Activated T-cell treated with anti-CD3 and anti-CD28 coated beads, Interleukin-2, amount 50 U/mL, for 24 hours (primary cell): Measurements from ENCODE around the gene CATSPER1.
A peak's percentile ranks its signal among the peaks of the same experiment; 100 is the strongest.
"Not testable (repeated sequence)": the region's sequence is repeated elsewhere in the genome, so short reads cannot be mapped to it uniquely, and the experiment has no call there.

Source experiments
- DNase-seq: peaks from one replicate; pipeline ENCODE4 v3.0.0-alpha.2; 2020
- H3K27ac Mint-ChIP-seq: 2 replicates; pipeline ENCODE4 v1.8.0; 2020; ENCODE audit warnings: mild to moderate bottlenecking, mixed read lengths
- H3K27me3 Mint-ChIP-seq: 2 replicates; pipeline ENCODE4 v1.8.0; 2020; ENCODE audit warnings: mixed read lengths
- H3K36me3 Mint-ChIP-seq: 2 replicates; pipeline ENCODE4 v1.8.0; 2020; ENCODE audit warnings: low read depth, mixed read lengths
- H3K4me1 Mint-ChIP-seq: 2 replicates; pipeline ENCODE4 v1.8.0; 2020; ENCODE audit warnings: low read depth, mixed read lengths
- H3K4me3 Mint-ChIP-seq: 2 replicates; pipeline ENCODE4 v1.8.0; 2020; ENCODE audit warnings: mild to moderate bottlenecking, moderate library complexity, mixed read lengths
- H3K9me3 Mint-ChIP-seq: 2 replicates; pipeline ENCODE4 v1.8.0; 2020; ENCODE audit warnings: mixed read lengths

CATSPER1 gene

DNA sequence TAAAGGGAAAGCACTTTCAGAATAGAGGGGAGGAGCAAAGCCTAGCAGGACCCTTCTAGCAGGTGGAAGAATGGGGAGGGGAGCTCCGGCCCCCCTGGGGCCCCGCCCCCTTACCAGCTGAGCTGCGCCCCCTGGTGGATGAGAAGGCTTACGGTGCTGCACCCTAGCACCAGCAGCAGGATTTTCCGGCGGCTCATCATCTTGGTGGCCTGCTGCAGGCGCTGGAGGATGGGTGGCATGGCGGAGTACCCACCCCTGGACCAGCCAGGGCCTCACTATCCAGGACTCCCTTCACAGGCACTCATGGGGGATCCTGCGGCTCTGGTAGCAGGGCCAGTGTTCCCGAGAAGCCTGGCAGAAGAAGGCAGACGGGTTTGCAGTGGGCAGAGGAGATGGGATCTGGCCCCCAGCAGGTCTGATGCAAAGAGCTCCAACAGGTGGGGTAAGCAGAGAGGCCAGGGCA lies 18.9 kb upstream of the CATSPER1 start:
- H3K36me3 Mint-ChIP-seq, result no peaks in the 10 kb centered on the region
- H3K27me3 Mint-ChIP-seq, result peaks cover 14% of the 10 kb centered on the region
- peaks cover 25% of the 10 kb centered on the region for H3K4me1 Mint-ChIP-seq
- H3K4me3 Mint-ChIP-seq, result peak overlapping the region; percentile 62
- no peaks in the 10 kb centered on the region for H3K9me3 Mint-ChIP-seq
- DNase-seq, result peak; percentile 88
- H3K27ac Mint-ChIP-seq, result peak overlapping the region; percentile 50

DNA sequence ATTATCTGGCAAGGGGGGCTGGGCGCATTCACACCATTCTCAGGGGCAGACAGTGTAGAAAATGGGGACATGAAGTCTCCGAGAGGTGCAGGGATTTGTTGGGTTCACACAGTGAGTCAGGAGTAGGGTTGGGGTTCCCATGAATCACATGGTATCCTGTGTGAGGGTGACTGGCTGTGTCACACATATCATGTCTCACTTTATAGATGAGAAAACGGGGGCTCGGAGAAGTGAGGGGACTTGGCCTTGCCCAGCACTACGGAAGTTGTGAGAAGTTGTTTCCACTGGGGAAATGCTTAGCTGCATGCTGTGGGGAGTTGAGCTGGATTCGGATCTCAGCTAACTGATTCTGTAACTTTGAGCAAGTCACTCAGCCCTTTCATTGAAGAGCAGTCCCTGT lies 18.5 kb upstream of the CATSPER1 start:
- H3K27ac Mint-ChIP-seq, result peak overlapping the region; percentile 50
- H3K4me3 Mint-ChIP-seq, result peak overlapping the region; percentile 62
- no peak for DNase-seq
- H3K27me3 Mint-ChIP-seq, result peaks cover 14% of the 10 kb centered on the region
- H3K36me3 Mint-ChIP-seq, result no peaks in the 10 kb centered on the region
- H3K9me3 Mint-ChIP-seq, result no peaks in the 10 kb centered on the region
- peaks cover 25% of the 10 kb centered on the region for H3K4me1 Mint-ChIP-seq

- no peak for DNase-seq
- Mint-ChIP-seq H3K9me3 (no peaks in the 10 kb centered on the region), H3K27ac (no peak overlapping the region), H3K4me3 (no peak overlapping the region), H3K4me1 (peaks cover 17% of the 10 kb centered on the region), H3K36me3 (no peaks in the 10 kb centered on the region), H3K27me3 (peaks cover 4% of the 10 kb centered on the region)
Measured at GRCh38 chr11:66042996-66043906, 17.0 kb upstream of the CATSPER1 start.

DNA sequence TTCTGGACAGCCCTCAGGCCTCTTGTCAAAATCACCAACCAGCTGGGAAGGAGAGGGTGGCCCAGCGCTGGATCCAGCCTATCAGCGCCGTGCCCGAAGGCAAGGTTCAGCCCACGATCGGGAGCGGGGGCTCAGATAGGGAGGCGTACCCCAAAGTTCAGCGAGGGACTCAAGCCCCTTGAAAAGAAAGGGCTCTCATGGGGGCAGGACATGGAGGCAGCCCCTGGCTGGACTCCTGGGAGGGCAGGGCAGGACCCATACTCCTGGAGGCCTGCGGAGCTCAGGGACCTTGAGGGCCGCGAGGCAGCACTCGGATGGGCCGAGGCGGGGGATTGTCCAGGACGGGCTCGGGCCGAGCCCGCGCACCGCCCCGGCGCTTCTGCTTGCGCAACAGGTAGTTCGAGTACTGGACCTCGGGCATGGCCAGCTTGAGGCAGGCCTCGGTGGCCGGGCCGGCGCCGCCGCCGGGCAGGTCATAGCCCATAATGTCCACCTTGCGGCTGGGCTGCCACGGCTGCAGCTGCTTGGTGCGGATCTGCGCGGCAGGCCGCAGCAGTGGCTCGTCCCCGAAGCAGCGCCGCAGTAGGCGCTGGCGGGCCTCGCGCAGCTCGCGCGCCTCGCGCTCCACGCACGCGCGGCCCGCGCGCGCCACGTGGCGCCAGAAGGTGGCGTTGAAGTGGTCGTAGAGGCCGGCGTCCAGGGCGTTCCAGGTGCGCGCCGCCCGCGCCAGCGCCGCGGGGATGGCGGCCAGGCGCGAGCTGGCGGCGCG lies 16.1 kb upstream of the CATSPER1 start:
- peaks cover under 1% of the 10 kb centered on the region for H3K27me3 Mint-ChIP-seq
- H3K9me3 Mint-ChIP-seq, result no peaks in the 10 kb centered on the region
- DNase-seq, result no peak
- H3K27ac Mint-ChIP-seq, result no peak overlapping the region
- H3K4me3 Mint-ChIP-seq, result no peak overlapping the region
- peaks cover 17% of the 10 kb centered on the region for H3K4me1 Mint-ChIP-seq
- H3K36me3 Mint-ChIP-seq, result no peaks in the 10 kb centered on the region

GRCh38 chr11:66039765-66040164 lies 13.5 kb upstream of the CATSPER1 start:
- Mint-ChIP-seq H3K36me3 (no peaks in the 10 kb centered on the region), H3K27me3 (peaks cover 5% of the 10 kb centered on the region), H3K4me3 (no peak overlapping the region), H3K9me3 (no peaks in the 10 kb centered on the region), H3K4me1 (peaks cover 5% of the 10 kb centered on the region), H3K27ac (no peak overlapping the region)
- DNase-seq, result no peak

DNA sequence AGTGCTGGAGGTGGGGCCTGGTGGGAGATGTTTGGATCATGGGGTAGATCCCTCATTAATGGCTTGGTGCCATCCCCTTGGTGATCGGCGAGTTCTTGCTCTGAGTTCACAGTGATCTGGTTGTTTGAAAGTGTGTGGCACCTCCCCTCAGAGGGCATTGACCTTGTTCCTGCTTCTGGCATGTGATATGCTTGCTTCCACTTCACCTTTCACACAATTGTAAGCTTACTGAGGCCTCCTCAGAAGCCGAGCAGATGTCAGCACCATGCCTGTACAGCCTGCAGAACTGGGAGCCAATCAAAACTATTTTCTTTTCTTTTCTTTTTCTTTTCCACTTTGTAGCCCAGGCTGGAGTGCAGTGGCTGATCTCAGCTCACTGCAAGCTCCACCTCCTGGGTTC lies 11.0 kb upstream of the CATSPER1 start:
- H3K4me1 Mint-ChIP-seq, result no peaks in the 10 kb centered on the region
- H3K9me3 Mint-ChIP-seq, result no peaks in the 10 kb centered on the region
- H3K36me3 Mint-ChIP-seq, result no peaks in the 10 kb centered on the region
- DNase-seq, result no peak
- no peak overlapping the region for H3K27ac Mint-ChIP-seq
- no peak overlapping the region for H3K4me3 Mint-ChIP-seq
- H3K27me3 Mint-ChIP-seq, result peaks cover 7% of the 10 kb centered on the region

DNA sequence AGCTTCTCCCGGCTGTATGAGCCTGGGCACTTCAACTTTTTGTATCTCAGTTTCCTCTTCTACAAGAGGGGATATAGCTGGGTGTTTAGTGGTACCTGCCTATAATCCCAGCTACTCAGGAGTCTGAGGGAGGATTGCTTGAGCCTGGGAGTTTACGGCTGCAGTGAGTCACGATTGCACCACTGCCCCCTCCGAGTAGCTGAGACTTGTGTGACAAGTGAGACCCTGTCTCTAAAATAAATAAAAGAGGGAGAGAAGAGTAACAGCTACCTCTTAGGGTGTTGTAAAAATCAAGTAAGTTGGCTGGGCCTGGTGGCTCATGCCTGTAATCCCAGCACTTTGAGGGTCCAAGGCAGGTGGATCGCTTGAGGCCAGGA lies 10.0 kb upstream of the CATSPER1 start:
- Mint-ChIP-seq H3K36me3 (no peaks in the 10 kb centered on the region), H3K27me3 (peaks cover 9% of the 10 kb centered on the region), H3K9me3 (no peaks in the 10 kb centered on the region), H3K27ac (no peak overlapping the region), H3K4me1 (no peaks in the 10 kb centered on the region), H3K4me3 (no peak overlapping the region)
- DNase-seq, result no peak

- Mint-ChIP-seq H3K9me3 (no peaks in the 10 kb centered on the region), H3K4me3 (no peak overlapping the region), H3K4me1 (no peaks in the 10 kb centered on the region), H3K27ac (no peak overlapping the region), H3K27me3 (peaks cover 10% of the 10 kb centered on the region), H3K36me3 (no peaks in the 10 kb centered on the region)
- no peak for DNase-seq
Measured at GRCh38 chr11:66035653-66036333, 9.5 kb upstream of the CATSPER1 start.

DNA sequence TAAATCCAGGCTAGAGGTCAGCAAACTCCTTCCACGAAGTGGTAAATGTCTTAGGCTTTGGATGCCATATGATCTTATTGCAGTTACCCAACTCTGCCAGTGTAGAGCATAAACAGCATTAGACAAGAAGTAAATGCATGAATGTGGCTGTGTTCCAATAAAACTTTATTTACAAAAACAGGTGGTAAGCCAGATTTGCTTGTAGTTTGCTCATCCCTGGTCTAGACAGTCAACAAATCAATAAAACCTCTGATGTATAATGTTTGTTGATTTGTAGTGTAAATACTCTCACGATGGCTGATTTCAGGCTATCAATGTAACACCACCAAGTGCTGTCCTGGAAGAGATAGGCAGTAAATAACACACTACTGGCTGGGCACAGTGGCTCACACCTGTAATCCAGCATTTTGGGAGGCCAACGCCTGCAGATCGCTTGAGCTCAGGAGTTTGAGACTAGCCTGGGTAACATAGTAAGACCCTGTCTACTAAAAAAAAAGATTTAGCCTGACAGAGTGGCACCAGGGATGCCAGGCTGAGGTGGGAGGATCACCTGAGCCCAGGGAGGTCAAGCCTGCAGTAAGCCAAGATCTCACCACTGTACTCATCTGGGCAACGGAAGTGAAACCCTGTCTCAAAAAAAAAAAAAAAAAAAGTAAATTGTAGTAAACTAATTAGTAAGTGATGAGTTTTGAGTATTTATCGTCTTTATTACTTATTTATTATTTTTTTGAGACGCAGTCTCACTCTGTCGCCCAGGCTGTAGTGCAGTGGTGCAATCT lies 6.9 kb upstream of the CATSPER1 start:
- no peak for DNase-seq
- H3K27me3 Mint-ChIP-seq, result peaks cover 10% of the 10 kb centered on the region
- H3K27ac Mint-ChIP-seq, result no peak overlapping the region
- no peaks in the 10 kb centered on the region for H3K9me3 Mint-ChIP-seq
- H3K4me1 Mint-ChIP-seq, result no peaks in the 10 kb centered on the region
- no peaks in the 10 kb centered on the region for H3K36me3 Mint-ChIP-seq
- H3K4me3 Mint-ChIP-seq, result no peak overlapping the region

DNA sequence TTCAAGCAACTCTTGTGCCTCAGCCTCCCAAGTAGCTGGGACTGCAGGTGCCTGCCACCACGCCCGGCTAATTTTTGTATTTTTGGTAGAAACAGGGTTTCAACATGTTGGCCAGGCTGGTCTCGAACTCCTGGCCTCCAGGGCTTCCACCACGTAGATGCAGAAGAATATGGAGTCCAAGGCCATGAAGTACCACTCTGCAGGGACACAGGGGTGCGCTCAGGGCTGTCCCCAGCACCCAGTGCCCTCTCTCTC lies 3.2 kb downstream of the CATSPER1 start:
- not testable (repeated sequence) for H3K4me3 Mint-ChIP-seq, H3K27me3 Mint-ChIP-seq, H3K36me3 Mint-ChIP-seq, DNase-seq, H3K27ac Mint-ChIP-seq, H3K9me3 Mint-ChIP-seq
- peaks cover 16% of the 10 kb centered on the region for H3K4me1 Mint-ChIP-seq

- H3K27me3 Mint-ChIP-seq, result peaks cover 5% of the 10 kb centered on the region
- H3K9me3 Mint-ChIP-seq, result no peaks in the 10 kb centered on the region
- peak overlapping the region; percentile 44 for H3K4me3 Mint-ChIP-seq
- H3K36me3 Mint-ChIP-seq, result no peaks in the 10 kb centered on the region
- DNase-seq, result peak; percentile 91
- peaks cover 18% of the 10 kb centered on the region for H3K4me1 Mint-ChIP-seq
- H3K27ac Mint-ChIP-seq, result no peak overlapping the region
Measured at GRCh38 chr11:66022401-66023185, 3.7 kb downstream of the CATSPER1 start.

- DNase-seq, result no peak
- H3K27me3 Mint-ChIP-seq, result peaks cover 5% of the 10 kb centered on the region
- H3K4me1 Mint-ChIP-seq, result peaks cover 23% of the 10 kb centered on the region
- H3K36me3 Mint-ChIP-seq, result no peaks in the 10 kb centered on the region
- peak overlapping the region; percentile 26 for H3K27ac Mint-ChIP-seq
- no peak overlapping the region for H3K4me3 Mint-ChIP-seq
- no peaks in the 10 kb centered on the region for H3K9me3 Mint-ChIP-seq
Measured at GRCh38 chr11:66020618-66021357, 5.5 kb downstream of the CATSPER1 start.

DNA sequence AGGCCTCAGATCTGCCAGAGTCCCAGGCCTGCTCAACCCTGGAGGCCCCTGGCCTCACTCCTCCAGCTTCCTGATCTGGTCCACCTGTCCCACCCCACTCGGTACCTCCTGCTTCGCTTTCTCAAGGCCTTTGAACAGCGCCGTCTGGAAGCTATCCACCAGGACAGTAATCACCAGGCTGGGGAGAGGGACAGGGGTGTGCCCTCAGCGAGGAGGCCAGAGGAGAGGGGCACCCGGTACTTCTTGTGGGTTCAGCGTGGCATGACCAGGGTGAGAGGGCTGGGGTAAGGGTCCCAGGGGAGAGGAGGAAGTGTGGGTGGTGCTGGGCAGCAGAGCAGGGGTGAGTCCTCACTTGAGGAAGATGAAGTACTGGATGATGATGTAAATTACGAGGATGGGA lies 6.1 kb downstream of the CATSPER1 start:
- H3K4me3 Mint-ChIP-seq, result no peak overlapping the region
- H3K27ac Mint-ChIP-seq, result no peak overlapping the region
- no peaks in the 10 kb centered on the region for H3K36me3 Mint-ChIP-seq
- H3K9me3 Mint-ChIP-seq, result no peaks in the 10 kb centered on the region
- DNase-seq, result no peak
- H3K4me1 Mint-ChIP-seq, result peaks cover 23% of the 10 kb centered on the region
- peaks cover 5% of the 10 kb centered on the region for H3K27me3 Mint-ChIP-seq
